Measurements from ENCODE around the gene RESF1. TPM values are rescaled to one million over a fixed set of nuclear protein-coding genes. Genes with fewer than 3 reads are reported as not detected.

The RESF1 gene
- total and polyA plus RNA-seq, 2 of the 13 experiments (the other 11 are each of a cell fraction or from before 2014, with no cell fraction given): 7.9 to 16.8 TPM

- TF ChIP-seq KIAA2018 (CRISPR knock-in tag; IDR thresholded peaks at IDR 0.05; ENCODE audit: borderline replicate concordance): no peak
- TF ChIP-seq SPEN (CRISPR knock-in tag; IDR thresholded peaks at IDR 0.05; ENCODE audit: low read depth): no peak
- TF ChIP-seq FOXA3 (CRISPR knock-in tag; IDR thresholded peaks at IDR 0.05): no peak
- TF ChIP-seq MATR3 (CRISPR knock-in tag; IDR thresholded peaks at IDR 0.05): no peak
- no peak for TF ChIP-seq RFX1 (IDR thresholded peaks at IDR 0.05)
- TF ChIP-seq MTA1 (CRISPR knock-in tag; IDR thresholded peaks at IDR 0.05; ENCODE audit: borderline replicate concordance): no peak
- no peak for TF ChIP-seq EZH2 (conservative IDR thresholded peaks at IDR 0.05; ENCODE audit: low read depth, low read length)
- no peak for TF ChIP-seq NCOR1 (IDR thresholded peaks at IDR 0.05; ENCODE audit: borderline replicate concordance, low read length)
- 0 out of 2 replicates have a peak, but pooled peaks have one; percentile 39 for TF ChIP-seq SNAPC4 (CRISPR knock-in tag; IDR thresholded peaks at IDR 0.05)
- no peak for TF ChIP-seq ZMYM4 (CRISPR knock-in tag; IDR thresholded peaks at IDR 0.05)
- no peak for TF ChIP-seq TP53 (CRISPR knock-in tag; conservative IDR thresholded peaks at IDR 0.05)
- TF ChIP-seq NFYB (CRISPR knock-in tag; IDR thresholded peaks at IDR 0.05): no peak
- no peak for TF ChIP-seq JUN (CRISPR knock-in tag; IDR thresholded peaks at IDR 0.05)
- TF ChIP-seq IKZF1 (IDR thresholded peaks at IDR 0.05): no peak
- peak; percentile 45 for TF ChIP-seq PHF8 (CRISPR knock-in tag; IDR thresholded peaks at IDR 0.05)
- TF ChIP-seq ZNF282 (IDR thresholded peaks at IDR 0.05; ENCODE audit: partially characterized antibody): no peak
- TF ChIP-seq FOXK2 (IDR thresholded peaks at IDR 0.05): no peak
- TF ChIP-seq ZFX (CRISPR knock-in tag; IDR thresholded peaks at IDR 0.05; ENCODE audit: low read depth): peak; percentile 67
- no peak for TF ChIP-seq ZNF569 (CRISPR knock-in tag; IDR thresholded peaks at IDR 0.05; ENCODE audit: borderline replicate concordance)
- TF ChIP-seq HDAC2 (CRISPR knock-in tag; IDR thresholded peaks at IDR 0.05): no peak
Observed at GRCh38 chr12:31959701-31960391, 631 bp downstream of the RESF1 start (continued).
